ENCODE data around the gene CDC42EP3. TPM values are rescaled to one million over a fixed set of nuclear protein-coding genes. Genes with fewer than 3 reads are reported as not detected.
A peak's percentile ranks its signal among the peaks of the same experiment; 100 is the strongest.

Gene CDC42EP3
- total RNA-seq, 1 donor, result 136 TPM

GRCh38 chr2:37614061-37614738, 57.2 kb downstream of the CDC42EP3 start:
- H3K79me2 ChIP-seq (ENCODE audit: insufficient read depth, low read length), result no peaks in the 10 kb centered on the region
- peak; percentile 63 for DNase-seq (ENCODE audit: insufficient read length, low spot score, missing footprints)
- H2AFZ ChIP-seq (ENCODE audit: low read length), result peak overlapping the region; percentile 52
- H3K4me3 ChIP-seq (ENCODE audit: insufficient read depth, low read length), result no peak overlapping the region
- H3K4me1 ChIP-seq (ENCODE audit: insufficient read depth, low read length), result peaks cover 21% of the 10 kb centered on the region
- no peaks in the 10 kb centered on the region for H3K9me3 ChIP-seq (ENCODE audit: low read depth, low read length)
- peak overlapping the region; percentile 68 for H3K27ac ChIP-seq (ENCODE audit: low read depth, low read length)
- no peaks in the 10 kb centered on the region for H3K27me3 ChIP-seq (ENCODE audit: insufficient read depth, low read length)
- H3K4me2 ChIP-seq (ENCODE audit: insufficient read depth, low read length), result no peak overlapping the region
- no peaks in the 10 kb centered on the region for H3K36me3 ChIP-seq (ENCODE audit: insufficient read depth, low read length)
- TF ChIP-seq, protein P1, sequence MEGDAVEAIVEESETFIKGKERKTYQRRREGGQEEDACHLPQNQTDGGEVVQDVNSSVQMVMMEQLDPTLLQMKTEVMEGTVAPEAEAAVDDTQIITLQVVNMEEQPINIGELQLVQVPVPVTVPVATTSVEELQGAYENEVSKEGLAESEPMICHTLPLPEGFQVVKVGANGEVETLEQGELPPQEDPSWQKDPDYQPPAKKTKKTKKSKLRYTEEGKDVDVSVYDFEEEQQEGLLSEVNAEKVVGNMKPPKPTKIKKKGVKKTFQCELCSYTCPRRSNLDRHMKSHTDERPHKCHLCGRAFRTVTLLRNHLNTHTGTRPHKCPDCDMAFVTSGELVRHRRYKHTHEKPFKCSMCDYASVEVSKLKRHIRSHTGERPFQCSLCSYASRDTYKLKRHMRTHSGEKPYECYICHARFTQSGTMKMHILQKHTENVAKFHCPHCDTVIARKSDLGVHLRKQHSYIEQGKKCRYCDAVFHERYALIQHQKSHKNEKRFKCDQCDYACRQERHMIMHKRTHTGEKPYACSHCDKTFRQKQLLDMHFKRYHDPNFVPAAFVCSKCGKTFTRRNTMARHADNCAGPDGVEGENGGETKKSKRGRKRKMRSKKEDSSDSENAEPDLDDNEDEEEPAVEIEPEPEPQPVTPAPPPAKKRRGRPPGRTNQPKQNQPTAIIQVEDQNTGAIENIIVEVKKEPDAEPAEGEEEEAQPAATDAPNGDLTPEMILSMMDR (IDR thresholded peaks at IDR 0.05; ENCODE audit: extremely low read depth, low read depth, low read length), result no peak
- no peaks in the 10 kb centered on the region for H4K20me1 ChIP-seq (ENCODE audit: insufficient read depth, low read length)

DNA sequence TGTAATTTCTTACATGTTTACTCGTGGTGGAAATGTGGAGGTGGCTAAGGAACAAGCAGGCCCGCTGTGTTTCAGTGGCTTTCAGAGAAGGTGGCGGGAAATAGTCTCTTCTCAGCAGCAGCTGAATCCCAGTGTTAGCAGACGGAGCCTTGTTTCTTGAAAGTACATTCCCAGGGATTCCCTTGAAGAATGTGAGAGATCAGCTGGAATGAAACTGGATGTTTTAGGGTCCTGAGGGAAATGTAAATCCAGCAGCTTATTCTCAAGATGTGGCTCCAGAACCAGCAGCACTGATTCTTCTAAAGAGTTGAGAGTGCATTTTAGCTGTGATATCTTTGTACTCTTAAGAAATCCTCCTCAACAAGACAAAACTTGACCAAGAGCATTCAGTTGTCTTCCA, 59.1 kb downstream of the CDC42EP3 start:
- Histone ChIP-seq H3K4me1 (ENCODE audit: insufficient read depth, low read length) (peaks cover 21% of the 10 kb centered on the region), H3K79me2 (ENCODE audit: insufficient read depth, low read length) (no peaks in the 10 kb centered on the region), H3K4me2 (ENCODE audit: insufficient read depth, low read length) (no peak overlapping the region), H4K20me1 (ENCODE audit: insufficient read depth, low read length) (no peaks in the 10 kb centered on the region), H3K27ac (ENCODE audit: low read depth, low read length) (no peak overlapping the region), H3K4me3 (ENCODE audit: insufficient read depth, low read length) (no peak overlapping the region), H3K9me3 (ENCODE audit: low read depth, low read length) (no peaks in the 10 kb centered on the region), H3K36me3 (ENCODE audit: insufficient read depth, low read length) (no peaks in the 10 kb centered on the region), H2AFZ (ENCODE audit: low read length) (no peak overlapping the region), H3K27me3 (ENCODE audit: insufficient read depth, low read length) (no peaks in the 10 kb centered on the region)
- TF ChIP-seq, protein P1 (IDR thresholded peaks at IDR 0.05; ENCODE audit: extremely low read depth, low read depth, low read length), result no peak
- no peak for DNase-seq (ENCODE audit: insufficient read length, low spot score, missing footprints)

DNA sequence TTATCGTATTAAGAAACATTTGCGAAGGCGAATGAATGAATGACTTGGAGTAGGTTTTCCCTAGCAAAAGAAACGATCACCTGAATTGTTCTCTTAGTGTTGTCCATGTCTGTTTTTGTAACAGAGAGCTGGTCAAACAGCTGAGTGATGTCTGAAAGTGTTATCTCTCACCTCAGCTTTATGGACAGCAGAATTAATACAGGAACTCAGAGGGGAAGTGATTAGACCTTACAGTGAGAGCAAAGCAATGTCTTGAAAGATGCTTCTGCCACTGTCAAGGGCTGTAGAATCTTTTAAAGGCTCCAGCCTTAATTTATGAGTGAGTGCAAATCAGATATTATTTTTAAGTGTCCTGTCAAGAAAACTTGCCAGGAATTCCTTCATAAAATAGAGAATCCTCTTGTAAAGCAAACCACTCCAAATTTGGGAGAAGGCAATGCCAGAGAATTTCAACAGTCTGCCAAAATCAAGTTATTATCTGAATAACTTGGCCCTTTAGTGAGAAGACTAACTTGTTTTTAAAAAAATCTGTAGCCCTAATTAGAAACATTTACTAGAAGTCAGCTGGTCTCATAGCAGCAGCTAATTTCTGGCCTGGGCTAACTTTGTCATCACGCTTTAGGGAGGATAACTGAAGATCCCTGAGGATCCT, 60.7 kb downstream of the CDC42EP3 start:
- H3K9me3 ChIP-seq (ENCODE audit: low read depth, low read length), result no peaks in the 10 kb centered on the region
- H3K27ac ChIP-seq (ENCODE audit: low read depth, low read length), result no peak overlapping the region
- H3K4me1 ChIP-seq (ENCODE audit: insufficient read depth, low read length), result peaks cover 11% of the 10 kb centered on the region
- no peak overlapping the region for H2AFZ ChIP-seq (ENCODE audit: low read length)
- H3K27me3 ChIP-seq (ENCODE audit: insufficient read depth, low read length), result no peaks in the 10 kb centered on the region
- no peak overlapping the region for H3K4me3 ChIP-seq (ENCODE audit: insufficient read depth, low read length)
- TF ChIP-seq, protein P1 (IDR thresholded peaks at IDR 0.05; ENCODE audit: extremely low read depth, low read depth, low read length), result no peak
- H4K20me1 ChIP-seq (ENCODE audit: insufficient read depth, low read length), result no peaks in the 10 kb centered on the region
- DNase-seq (ENCODE audit: insufficient read length, low spot score, missing footprints), result no peak
- H3K4me2 ChIP-seq (ENCODE audit: insufficient read depth, low read length), result no peak overlapping the region
- no peaks in the 10 kb centered on the region for H3K79me2 ChIP-seq (ENCODE audit: insufficient read depth, low read length)
- no peaks in the 10 kb centered on the region for H3K36me3 ChIP-seq (ENCODE audit: insufficient read depth, low read length)

DNA sequence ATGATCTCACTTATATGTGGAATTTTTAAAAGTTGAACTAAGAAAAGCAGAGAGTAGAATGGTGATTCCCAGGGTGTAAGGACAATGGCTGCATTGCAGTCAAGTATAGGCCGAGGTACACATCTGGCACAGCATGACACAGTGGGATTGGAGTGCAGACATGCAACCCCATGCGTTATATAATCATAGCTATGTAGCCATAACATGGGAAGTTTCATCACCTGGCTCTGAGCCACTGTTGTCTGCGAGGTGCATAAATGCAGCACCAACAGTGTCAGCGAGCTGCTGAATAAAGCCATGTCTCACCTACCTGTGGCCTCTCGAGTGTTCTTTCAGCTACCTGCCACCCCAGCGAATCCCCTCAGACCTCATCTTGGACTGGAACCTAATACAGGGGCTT, 61.7 kb downstream of the CDC42EP3 start:
- TF ChIP-seq, protein P1 (IDR thresholded peaks at IDR 0.05; ENCODE audit: extremely low read depth, low read depth, low read length), result no peak
- Histone ChIP-seq H4K20me1 (ENCODE audit: insufficient read depth, low read length) (no peaks in the 10 kb centered on the region), H3K36me3 (ENCODE audit: insufficient read depth, low read length) (no peaks in the 10 kb centered on the region), H2AFZ (ENCODE audit: low read length) (no peak overlapping the region), H3K27me3 (ENCODE audit: insufficient read depth, low read length) (no peaks in the 10 kb centered on the region), H3K79me2 (ENCODE audit: insufficient read depth, low read length) (no peaks in the 10 kb centered on the region), H3K4me1 (ENCODE audit: insufficient read depth, low read length) (peaks cover 14% of the 10 kb centered on the region), H3K4me2 (ENCODE audit: insufficient read depth, low read length) (no peak overlapping the region), H3K4me3 (ENCODE audit: insufficient read depth, low read length) (no peak overlapping the region), H3K27ac (ENCODE audit: low read depth, low read length) (no peak overlapping the region), H3K9me3 (ENCODE audit: low read depth, low read length) (no peaks in the 10 kb centered on the region)
- DNase-seq (ENCODE audit: insufficient read length, low spot score, missing footprints), result no peak

Data from osteoblast (primary cell).